Esophagus squamous epithelium (tissue), 5 donors: ENCODE results near the gene DNAJB12. TPM values are rescaled to one million over a fixed set of nuclear protein-coding genes. Genes with fewer than 3 reads are reported as not detected.

Experiments
- DNase-seq: peaks from one replicate; lab custom pipeline; 2025; lab: John Stamatoyannopoulos, UW
- H3K27ac ChIP-seq, 4 donors: fragments of 200-600 bp; sonication (generic); one replicate each; pipeline ENCODE4 v1.5.1; 2016 to 2019; ENCODE audit warnings: mild to moderate bottlenecking in 1 of 4
- H3K27me3 ChIP-seq, 4 donors: fragments of 200-600 bp; sonication (generic); 1 replicate in 3 of 4; 2 replicates in 1 of 4; pipeline versions ENCODE4 v1.5.1 to v1.6.0; 2017 to 2021; ENCODE audit warnings: antibody characterized with exemption in 1 of 4
- H3K36me3 ChIP-seq, 3 donors: fragments of 200-600 bp; sonication (generic); one replicate each; pipeline ENCODE4 v1.5.1; 2016 to 2019
- H3K4me1 ChIP-seq, 3 donors: fragments of 200-600 bp; sonication (generic); one replicate each; pipeline ENCODE4 v1.5.1; 2017 to 2019
- H3K4me3 ChIP-seq, 4 donors: fragments of 200-600 bp; sonication (generic); 1 replicate in 3 of 4; 2 replicates in 1 of 4; pipeline ENCODE4 v1.5.1; 2016 to 2019; ENCODE audit warnings: mild to moderate bottlenecking in 2 of 4, moderate library complexity in 1 of 4
- H3K9me3 ChIP-seq, 3 donors: fragments of 200-600 bp; sonication (generic); one replicate each; pipeline ENCODE4 v1.5.1; 2016 to 2019
- CTCF ChIP-seq, 6 experiments: fragments of 450-650 bp in 4 of 6; fragments of 200-600 bp in 2 of 6; sonication (generic) in 2 of 6; IDR thresholded peaks; one replicate each; pipeline ENCODE4 v1.5.1; 2016 to 2019; ENCODE audit warnings: antibody characterized with exemption in 6 of 6, mild to moderate bottlenecking in 4 of 6, moderate library complexity in 4 of 6
- POLR2A ChIP-seq, 4 donors: fragments of 450-650 bp; IDR thresholded peaks; one replicate each; pipeline ENCODE4 v1.6.1; 2017; ENCODE audit warnings: antibody characterized with exemption in 4 of 4, mild to moderate bottlenecking in 4 of 4, moderate library complexity in 3 of 4
- WGBS, 2 donors: methylation state at CpG; one replicate each; pipeline ENCODE4 v1.1.5; 2018; 5-methylcytosine and 5-hydroxymethylcytosine counted together
- intact Hi-C: fragments of 100-400 bp; cut with DNase I; formaldehyde crosslinking; loops from one replicate; pipeline ENCODE4 v1.15.0; 2022
- total RNA-seq, 4 donors: library from RNA; depleted of rRNA; stranded (reverse); fragments of >200 nt; gene quantifications; one replicate each; pipeline ENCODE4 v1.1.0, GENCODE V29; 2016
- donor health status: DM: yes; HTN: yes; CAD: no.

The DNAJB12 gene
- total RNA-seq, 4 donors from 2014 or later = 22.7 to 34.0 (median 23.8) TPM

GRCh38 chr10:72316748-72317435, 37.8 kb downstream of the DNAJB12 start:
- 72 to 89% methylated on average over 6 to 9 of the region's 12 CpGs for WGBS, 2 donors
- Histone ChIP-seq H3K9me3 (no peaks in the 10 kb centered on the region), H3K27ac (peak overlapping the region; percentile 47 to 93 (median 84)), H3K27me3 (no peaks in the 10 kb centered on the region), H3K4me3 (no peak overlapping the region), H3K36me3 (no peaks in the 10 kb centered on the region), H3K4me1 (peaks cover 53 to 79% (median 65%) of the 10 kb centered on the region in 3 donors)
- intact Hi-C loops = no loop called here
- TF ChIP-seq POLR2A (IDR thresholded peaks at IDR 0.05) = no peak
- no peak for TF ChIP-seq CTCF (IDR thresholded peaks at IDR 0.05)
- DNase-seq = no peak

GRCh38 chr10:72316386-72316700, 38.4 kb downstream of the DNAJB12 start:
- H3K4me3 ChIP-seq = no peak overlapping the region
- no peaks in the 10 kb centered on the region for H3K9me3 ChIP-seq
- TF ChIP-seq POLR2A (IDR thresholded peaks at IDR 0.05) (no peak), CTCF (IDR thresholded peaks at IDR 0.05) (no peak)
- peak overlapping the region; percentile 47 to 93 (median 84) for H3K27ac ChIP-seq
- 67% methylated on average over 3 of the region's 3 CpGs for WGBS, 2 donors
- H3K4me1 ChIP-seq = peaks cover 48 to 73% (median 62%) of the 10 kb centered on the region in 3 donors
- DNase-seq = no peak
- no peaks in the 10 kb centered on the region for H3K27me3 ChIP-seq
- intact Hi-C loops = no loop called here
- no peaks in the 10 kb centered on the region for H3K36me3 ChIP-seq

GRCh38 chr10:72315611-72316385, 38.9 kb downstream of the DNAJB12 start:
- no peak for DNase-seq
- WGBS, 2 donors = 11 to 17% methylated on average over 1 to 2 of the region's 2 CpGs
- H3K4me3 ChIP-seq = no peak overlapping the region
- no peaks in the 10 kb centered on the region for H3K9me3 ChIP-seq
- intact Hi-C loops = no loop called here
- H3K27me3 ChIP-seq = no peaks in the 10 kb centered on the region
- no peaks in the 10 kb centered on the region for H3K36me3 ChIP-seq
- H3K27ac ChIP-seq = peak overlapping the region; percentile 47 to 93 (median 84)
- H3K4me1 ChIP-seq = peaks cover 46 to 73% (median 61%) of the 10 kb centered on the region in 3 donors
- no peak for TF ChIP-seq POLR2A (IDR thresholded peaks at IDR 0.05)
- TF ChIP-seq CTCF (IDR thresholded peaks at IDR 0.05) = no peak

GRCh38 chr10:72315054-72315453, 39.7 kb downstream of the DNAJB12 start:
- WGBS, 2 donors = 13 to 29% methylated on average over 6 to 7 of the region's 7 CpGs
- TF ChIP-seq CTCF (IDR thresholded peaks at IDR 0.05) (no peak), POLR2A (IDR thresholded peaks at IDR 0.05) (no peak)
- no peaks in the 10 kb centered on the region for H3K9me3 ChIP-seq
- no peak for DNase-seq
- H3K27ac ChIP-seq = peak overlapping the region; percentile 47 to 93 (median 84)
- H3K27me3 ChIP-seq = no peaks in the 10 kb centered on the region
- no peak overlapping the region for H3K4me3 ChIP-seq
- no peaks in the 10 kb centered on the region for H3K36me3 ChIP-seq
- intact Hi-C loops = no loop called here
- H3K4me1 ChIP-seq = peaks cover 46 to 73% (median 61%) of the 10 kb centered on the region in 3 donors

GRCh38 chr10:72314263-72314662, 40.5 kb downstream of the DNAJB12 start:
- Histone ChIP-seq H3K27ac (peak overlapping the region; percentile 47 to 93 (median 67)), H3K4me3 (no peak overlapping the region), H3K9me3 (no peaks in the 10 kb centered on the region), H3K27me3 (no peaks in the 10 kb centered on the region), H3K36me3 (no peaks in the 10 kb centered on the region), H3K4me1 (peaks cover 47 to 73% (median 64%) of the 10 kb centered on the region in 3 donors)
- TF ChIP-seq POLR2A (IDR thresholded peaks at IDR 0.05) = no peak
- TF ChIP-seq CTCF (IDR thresholded peaks at IDR 0.05) = no peak
- WGBS, 2 donors = 80 to 91% methylated on average over 1 to 7 of the region's 7 CpGs
- no peak for DNase-seq
- intact Hi-C loops = no loop called here
